Stimulated activated CD8-positive, alpha-beta memory T cell treated with anti-CD3 and anti-CD28 coated beads, Interleukin-12 subunit alpha, Interleukin-12 subunit beta, amount 100 ng/mL, for 4 hours (primary cell): ENCODE results near the gene KDM6B.
A peak's percentile ranks its signal among the peaks of the same experiment; 100 is the strongest.
"Not testable (repeated sequence)": the region's sequence is repeated elsewhere in the genome, so short reads cannot be mapped to it uniquely, and the experiment has no call there.

Experiments
- DNase-seq: peaks from one replicate; pipeline ENCODE4 v3.0.0-alpha.2; 2020; ENCODE audit warnings: low read depth

Gene KDM6B

GRCh38 chr17:7833795-7834541 is at the start of gene KDM6B:
KDM6B (plus strand) TSS chr17:7834217; CDS start chr17:7845555, 11,338 bp downstream.
- peak; percentile 79 for DNase-seq

GRCh38 chr17:7786866-7787265 is 47.2 kb upstream of the KDM6B start:
- DNase-seq: no peak

GRCh38 chr17:7789131-7789530 is 44.9 kb upstream of the KDM6B start:
- no peak for DNase-seq

GRCh38 chr17:7790150-7790549 is 43.9 kb upstream of the KDM6B start:
- no peak for DNase-seq

GRCh38 chr17:7792611-7793010 is 41.4 kb upstream of the KDM6B start:
- no peak for DNase-seq

- DNase-seq: no peak
These were observed 39.8 kb upstream of the KDM6B start for GRCh38 chr17:7794075-7794663.

GRCh38 chr17:7797976-7798375 is 36.0 kb upstream of the KDM6B start:
- no peak for DNase-seq

- DNase-seq: no peak
These were observed 35.2 kb upstream of the KDM6B start for GRCh38 chr17:7798839-7799238.

- DNase-seq: no peak
These were observed 30.0 kb upstream of the KDM6B start for GRCh38 chr17:7803981-7804380.

- DNase-seq: no peak
These were observed 27.4 kb upstream of the KDM6B start for GRCh38 chr17:7806587-7806986.

GRCh38 chr17:7807206-7807605 is 26.8 kb upstream of the KDM6B start:
- no peak for DNase-seq

- no peak for DNase-seq
These were observed 24.8 kb upstream of the KDM6B start for GRCh38 chr17:7809086-7809790.

- not testable (repeated sequence) for DNase-seq
These were observed 24.1 kb upstream of the KDM6B start for GRCh38 chr17:7809791-7810343.

- no peak for DNase-seq
These were observed 22.8 kb upstream of the KDM6B start for GRCh38 chr17:7811251-7811650.

GRCh38 chr17:7814969-7815368 is 19.0 kb upstream of the KDM6B start:
- no peak for DNase-seq

GRCh38 chr17:7816926-7817642 is 16.9 kb upstream of the KDM6B start:
- no peak for DNase-seq

- DNase-seq: no peak
These were observed 16.4 kb upstream of the KDM6B start for GRCh38 chr17:7817643-7817964.

GRCh38 chr17:7818026-7818425 is 16.0 kb upstream of the KDM6B start:
- no peak for DNase-seq

- no peak for DNase-seq
These were observed 15.0 kb upstream of the KDM6B start for GRCh38 chr17:7818746-7819645.

- DNase-seq: no peak
These were observed 13.8 kb upstream of the KDM6B start for GRCh38 chr17:7820231-7820630.

GRCh38 chr17:7822126-7822525 is 11.9 kb upstream of the KDM6B start:
- no peak for DNase-seq
